AG04450 (cell line): ENCODE results near the gene DIP2C. TPM values are rescaled to one million over a fixed set of nuclear protein-coding genes. Genes with fewer than 3 reads are reported as not detected.
"Not testable (repeated sequence)": the region's sequence is repeated elsewhere in the genome, so short reads cannot be mapped to it uniquely, and the experiment has no call there.

Experiments
- CTCF ChIA-PET: fragments of 300-600, 350-600 bp; formaldehyde crosslinking; extraction: SDS; loops from one replicate; lab custom pipeline; 2022; ENCODE audit warnings: antibody characterized with exemption, inconsistent platforms; lab: Charles Lee
- POLR2A ChIA-PET: fragments of 350-600 bp; formaldehyde crosslinking; extraction: SDS; loops from one replicate; lab custom pipeline; 2021; ENCODE audit warnings: antibody characterized with exemption, inconsistent platforms; lab: Yijun Ruan, JAX
- DNase-seq: peaks from one replicate; pipeline ENCODE4 v3.0.0-alpha.2; 2011; ENCODE audit warnings: low read depth, low spot score
- H3K27ac ChIP-seq: one replicate; pipeline ENCODE4 v1.5.1; 2012; ENCODE audit warnings: low read depth, low read length, control low read depth
- H3K27me3 ChIP-seq: one replicate; pipeline ENCODE4 v1.6.0; 2012; ENCODE audit warnings: low read length; ENCODE audit not compliant: control insufficient read depth, insufficient read depth
- H3K4me3 ChIP-seq: 2 replicates; pipeline ENCODE4 v1.5.1; 2011; ENCODE audit warnings: mild to moderate bottlenecking, low read depth, low read length, control low read depth
- H3K9me3 ChIP-seq: 2 replicates; pipeline ENCODE4 v1.5.1; 2012; ENCODE audit warnings: low read length; ENCODE audit not compliant: control insufficient read depth, insufficient read depth
- polyA plus RNA-seq: library from polyadenylated mRNA; depleted of rRNA; stranded (reverse); fragments of >200 nt; gene quantifications from 2 replicates; pipeline ENCODE4 v1.2.3, GENCODE V29; 2011
- TF ChIP-seq, protein P1 (sequence below): IDR thresholded peaks from 2 replicates; pipeline ENCODE4 v1.5.1; 2011; ENCODE audit warnings: low read depth, low read length, control low read depth, inconsistent platforms

The DIP2C gene
- polyA plus RNA-seq, 1 experiment, result 9.6 TPM

DNA sequence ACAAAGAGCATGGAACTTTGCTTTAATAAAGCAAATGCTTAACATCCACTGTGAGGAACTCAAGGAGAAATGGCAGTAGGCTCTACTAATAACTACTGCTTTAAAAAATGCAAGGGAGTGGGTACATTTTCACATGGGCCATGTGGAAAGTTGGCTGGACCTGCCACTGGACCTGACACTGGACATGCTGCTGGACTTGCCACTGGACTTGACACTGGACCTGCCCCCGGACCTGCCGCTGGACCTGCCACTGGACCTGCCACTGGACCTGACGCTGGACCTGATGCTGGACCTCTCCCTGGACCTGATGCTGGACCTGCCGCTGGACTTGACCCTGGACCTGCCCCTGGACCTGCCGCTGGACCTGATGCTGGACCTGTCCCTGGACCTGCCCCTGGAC is 32.6 kb downstream of the DIP2C start:
- H3K27me3 ChIP-seq, result no peaks in the 10 kb centered on the region
- TF ChIP-seq, protein P1, sequence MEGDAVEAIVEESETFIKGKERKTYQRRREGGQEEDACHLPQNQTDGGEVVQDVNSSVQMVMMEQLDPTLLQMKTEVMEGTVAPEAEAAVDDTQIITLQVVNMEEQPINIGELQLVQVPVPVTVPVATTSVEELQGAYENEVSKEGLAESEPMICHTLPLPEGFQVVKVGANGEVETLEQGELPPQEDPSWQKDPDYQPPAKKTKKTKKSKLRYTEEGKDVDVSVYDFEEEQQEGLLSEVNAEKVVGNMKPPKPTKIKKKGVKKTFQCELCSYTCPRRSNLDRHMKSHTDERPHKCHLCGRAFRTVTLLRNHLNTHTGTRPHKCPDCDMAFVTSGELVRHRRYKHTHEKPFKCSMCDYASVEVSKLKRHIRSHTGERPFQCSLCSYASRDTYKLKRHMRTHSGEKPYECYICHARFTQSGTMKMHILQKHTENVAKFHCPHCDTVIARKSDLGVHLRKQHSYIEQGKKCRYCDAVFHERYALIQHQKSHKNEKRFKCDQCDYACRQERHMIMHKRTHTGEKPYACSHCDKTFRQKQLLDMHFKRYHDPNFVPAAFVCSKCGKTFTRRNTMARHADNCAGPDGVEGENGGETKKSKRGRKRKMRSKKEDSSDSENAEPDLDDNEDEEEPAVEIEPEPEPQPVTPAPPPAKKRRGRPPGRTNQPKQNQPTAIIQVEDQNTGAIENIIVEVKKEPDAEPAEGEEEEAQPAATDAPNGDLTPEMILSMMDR, result no peak
- no peak overlapping the region for H3K27ac ChIP-seq
- DNase-seq, result no peak
- H3K4me3 ChIP-seq, result no peak overlapping the region
- CTCF ChIA-PET, result no interaction called here
- POLR2A ChIA-PET, result no interaction called here
- H3K9me3 ChIP-seq, result peaks cover 5% of the 10 kb centered on the region

DNA sequence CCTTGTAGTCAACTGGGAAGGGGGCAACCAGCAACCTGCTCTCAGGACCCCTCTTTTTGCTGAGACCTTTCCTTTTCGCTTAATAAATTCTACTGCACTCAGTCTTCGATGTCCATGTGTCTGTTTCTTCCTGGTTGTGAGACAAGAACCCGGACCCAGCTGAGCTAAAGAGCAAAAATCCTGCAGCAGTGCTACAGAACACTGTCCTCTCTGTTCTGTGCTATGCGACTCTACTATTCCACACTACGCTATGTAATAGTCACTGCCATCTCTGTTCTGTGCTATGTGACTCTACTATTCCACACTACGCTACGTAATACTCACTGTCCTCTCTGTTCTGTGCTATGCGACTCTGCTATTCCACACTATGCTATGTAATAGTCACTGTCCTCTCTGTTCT is 34.3 kb downstream of the DIP2C start:
- H3K27ac ChIP-seq, result no peak overlapping the region
- no peaks in the 10 kb centered on the region for H3K27me3 ChIP-seq
- TF ChIP-seq, protein P1, result no peak
- H3K9me3 ChIP-seq, result peaks cover 8% of the 10 kb centered on the region
- ChIA-PET CTCF (no interaction called here), POLR2A (no interaction called here)
- no peak for DNase-seq
- H3K4me3 ChIP-seq, result no peak overlapping the region

DNA sequence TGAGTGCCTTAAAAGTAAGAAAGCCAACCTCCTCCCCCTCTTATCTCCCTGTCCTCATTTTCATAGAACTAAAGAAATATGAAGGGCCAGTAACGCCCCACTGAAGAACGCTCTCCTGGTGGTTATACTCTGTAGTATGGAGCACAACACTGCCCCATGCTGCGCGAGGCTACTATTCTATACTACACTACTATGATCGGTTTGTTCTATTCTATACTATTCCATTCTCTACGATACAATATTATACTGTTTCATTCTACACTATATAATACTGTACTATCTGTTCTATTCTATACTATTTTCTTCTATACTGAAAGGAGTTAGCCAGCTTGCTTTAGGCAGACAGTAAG is 34.8 kb downstream of the DIP2C start:
- no peak for DNase-seq
- TF ChIP-seq, protein P1, result no peak
- Histone ChIP-seq H3K27me3 (no peaks in the 10 kb centered on the region), H3K9me3 (peaks cover 8% of the 10 kb centered on the region), H3K27ac (no peak overlapping the region), H3K4me3 (no peak overlapping the region)
- ChIA-PET CTCF (no interaction called here), POLR2A (no interaction called here)

DNA sequence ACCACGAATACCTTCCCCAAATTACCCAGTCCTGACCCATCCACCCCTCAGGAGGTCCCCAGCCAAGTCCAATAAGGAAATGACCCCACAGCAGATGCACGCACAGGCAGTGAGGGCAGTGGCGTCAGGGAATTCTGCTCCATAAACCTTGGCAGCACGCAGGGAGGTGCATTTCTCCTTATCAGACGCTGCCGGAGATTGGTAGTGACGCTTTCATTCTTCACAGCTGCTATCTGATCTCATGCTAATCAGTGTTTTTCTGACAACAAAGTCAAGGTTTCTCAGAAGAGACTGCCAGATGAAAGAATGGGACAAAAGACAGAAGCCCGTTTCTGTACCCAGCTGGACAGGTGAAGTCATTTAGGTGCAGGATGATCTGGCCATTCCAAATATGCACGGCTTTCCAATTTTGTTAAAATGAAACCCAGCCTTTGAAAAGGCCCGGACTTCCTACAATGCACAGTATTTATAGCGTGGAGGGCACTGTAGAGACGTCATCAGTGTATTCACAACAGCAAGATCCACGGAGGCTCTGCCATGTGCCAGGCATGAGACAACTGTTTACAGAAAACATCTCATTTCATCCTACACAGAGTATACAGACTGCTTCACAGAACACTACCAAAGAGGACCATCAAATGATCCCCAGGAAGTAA is 35.3 kb downstream of the DIP2C start:
- H3K27me3 ChIP-seq, result no peaks in the 10 kb centered on the region
- peaks cover 8% of the 10 kb centered on the region for H3K9me3 ChIP-seq
- TF ChIP-seq, protein P1, result no peak
- POLR2A ChIA-PET, result no interaction called here
- H3K4me3 ChIP-seq, result no peak overlapping the region
- CTCF ChIA-PET, result no interaction called here
- no peak for DNase-seq
- H3K27ac ChIP-seq, result no peak overlapping the region

DNA sequence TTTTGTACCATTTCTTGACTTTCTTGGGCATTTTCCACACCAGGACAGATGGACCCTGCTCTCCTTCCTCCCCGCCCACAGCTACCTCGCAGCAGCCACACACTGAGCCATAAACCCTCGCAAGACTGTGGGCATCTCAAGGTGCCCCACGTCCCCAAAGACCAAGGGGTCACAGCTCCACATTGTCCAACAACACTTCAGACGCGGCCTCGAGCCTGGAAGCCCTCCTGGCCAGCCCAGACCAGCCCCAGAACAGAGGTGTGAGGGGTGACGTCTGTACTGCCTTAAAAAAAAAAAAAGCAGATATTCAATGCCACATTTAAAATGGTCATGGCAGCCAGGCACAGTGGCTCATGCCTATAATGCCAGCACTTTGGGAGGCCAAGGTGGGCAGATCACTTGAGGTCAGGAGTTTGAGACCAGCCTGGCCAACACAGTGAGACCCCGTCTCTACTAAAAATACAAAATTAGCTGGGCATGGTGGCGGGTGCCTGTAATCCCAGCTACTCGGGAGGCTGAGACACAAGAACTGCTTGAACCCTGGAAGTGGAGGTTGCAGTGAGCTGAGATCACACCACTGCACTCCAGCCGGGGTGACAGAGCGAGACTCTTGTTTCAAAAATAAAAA is 36.5 kb downstream of the DIP2C start:
- not testable (repeated sequence) for DNase-seq, H3K27me3 ChIP-seq, H3K4me3 ChIP-seq, H3K9me3 ChIP-seq, H3K27ac ChIP-seq
- ChIA-PET CTCF (interaction anchor here (0.7 to 1.1 kb wide), 2 partner anchors 55 to 106 kb away, joined by 3 read pairs; no protein-coding TSS in a partner anchor), POLR2A (interaction anchor here (0.7 kb wide), 2 partner anchors 19 to 65 kb away, joined by 3 to 4 read pairs; no protein-coding TSS in a partner anchor)
